Measurements from ENCODE around the gene SLC4A1AP.

GRCh38 chr2:27702302-27702701 lies 38.6 kb downstream of the SLC4A1AP start:
- TF ChIP-seq GATA2 (IDR thresholded peaks at IDR 0.05; ENCODE audit: low read depth, low read length) (no peak), GATA3 (IDR thresholded peaks at IDR 0.05; ENCODE audit: low read depth, low read length) (no peak)
